ENCODE results near the gene ATXN7L1. TPM values are rescaled to one million over a fixed set of nuclear protein-coding genes. Genes with fewer than 3 reads are reported as not detected.
A peak's percentile ranks its signal among the peaks of the same experiment; 100 is the strongest.

Gene ATXN7L1
- total and polyA plus RNA-seq, 2 donors: 7.2 to 7.8 TPM

GRCh38 chr7:105691680-105692564 is 184.5 kb downstream of the ATXN7L1 start:
- peak overlapping the region; percentile 88 to 92 for H3K27ac ChIP-seq (ENCODE audit: low read depth in 1 of 2, low read length in 1 of 2)
- DNase-seq (ENCODE audit: low read depth in 6 of 9, low spot score in 9 of 9): peak in 5 of 9 donors; percentile 45 to 80 (median 62)
- WGBS: 2% methylated on average over 21 of the region's 21 CpGs

GRCh38 chr7:105691082-105691679 is 185.2 kb downstream of the ATXN7L1 start:
- H3K4me1 ChIP-seq (ENCODE audit: control insufficient read depth in 2 of 2, insufficient read depth in 2 of 2, low read length in 2 of 2): peaks cover 5 to 25% of the 10 kb centered on the region in 2 donors
- H3K4me3 ChIP-seq (ENCODE audit: low read length in 2 of 2): peak overlapping the region; percentile 73 to 82
- DNase-seq (ENCODE audit: low read depth in 6 of 9, low spot score in 9 of 9): peak in 5 of 9 donors; percentile 42 to 81 (median 61)
- H3K27me3 ChIP-seq (ENCODE audit: control insufficient read depth in 2 of 2, insufficient read depth in 1 of 2, low read length in 1 of 2): no peaks in the 10 kb centered on the region
- H3K36me3 ChIP-seq (ENCODE audit: control insufficient read depth in 2 of 2, insufficient read depth in 2 of 2, low read length in 1 of 2): no peaks in the 10 kb centered on the region
- peaks cover 0 to 3% of the 10 kb centered on the region in 2 donors for H3K9me3 ChIP-seq (ENCODE audit: control insufficient read depth in 2 of 2, insufficient read depth in 1 of 2, low read length in 1 of 2)
- H3K27ac ChIP-seq (ENCODE audit: low read depth in 1 of 2, low read length in 1 of 2): peak overlapping the region; percentile 88 to 92
- WGBS: 8% methylated on average over 18 of the region's 18 CpGs

More at GRCh38 chr7:105691680-105692564, 184.5 kb downstream of the ATXN7L1 start:
- Histone ChIP-seq H3K36me3 (ENCODE audit: control insufficient read depth in 2 of 2, insufficient read depth in 2 of 2, low read length in 1 of 2) (no peaks in the 10 kb centered on the region), H3K27me3 (ENCODE audit: control insufficient read depth in 2 of 2, insufficient read depth in 1 of 2, low read length in 1 of 2) (no peaks in the 10 kb centered on the region), H3K4me3 (ENCODE audit: low read length in 2 of 2) (peak overlapping the region; percentile 73 to 82), H3K4me1 (ENCODE audit: control insufficient read depth in 2 of 2, insufficient read depth in 2 of 2, low read length in 2 of 2) (peaks cover 5 to 25% of the 10 kb centered on the region in 2 donors), H3K9me3 (ENCODE audit: control insufficient read depth in 2 of 2, insufficient read depth in 1 of 2, low read length in 1 of 2) (peaks cover 0 to 7% of the 10 kb centered on the region in 2 donors)

GRCh38 chr7:105690325-105690945 is 186.0 kb downstream of the ATXN7L1 start:
- Histone ChIP-seq H3K27ac (ENCODE audit: low read depth in 1 of 2, low read length in 1 of 2) (peak overlapping the region; percentile 2 to 88), H3K27me3 (ENCODE audit: control insufficient read depth in 2 of 2, insufficient read depth in 1 of 2, low read length in 1 of 2) (no peaks in the 10 kb centered on the region), H3K36me3 (ENCODE audit: control insufficient read depth in 2 of 2, insufficient read depth in 2 of 2, low read length in 1 of 2) (no peaks in the 10 kb centered on the region), H3K4me1 (ENCODE audit: control insufficient read depth in 2 of 2, insufficient read depth in 2 of 2, low read length in 2 of 2) (peaks cover 5 to 25% of the 10 kb centered on the region in 2 donors), H3K9me3 (ENCODE audit: control insufficient read depth in 2 of 2, insufficient read depth in 1 of 2, low read length in 1 of 2) (peaks cover 0 to 3% of the 10 kb centered on the region in 2 donors), H3K4me3 (ENCODE audit: low read length in 2 of 2) (peak overlapping the region; percentile 73 to 82)
- DNase-seq (ENCODE audit: low read depth in 6 of 9, low spot score in 9 of 9): no peak
- 97% methylated on average over 17 of the region's 17 CpGs for WGBS

- no peak for DNase-seq (ENCODE audit: low read depth in 6 of 9, low spot score in 9 of 9)
- no peaks in the 10 kb centered on the region for H3K36me3 ChIP-seq (ENCODE audit: control insufficient read depth in 2 of 2, insufficient read depth in 2 of 2, low read length in 1 of 2)
- no peaks in the 10 kb centered on the region for H3K27me3 ChIP-seq (ENCODE audit: control insufficient read depth in 2 of 2, insufficient read depth in 1 of 2, low read length in 1 of 2)
- H3K4me1 ChIP-seq (ENCODE audit: control insufficient read depth in 2 of 2, insufficient read depth in 2 of 2, low read length in 2 of 2): peaks cover 5 to 25% of the 10 kb centered on the region in 2 donors
- WGBS: 97% methylated on average over 13 of the region's 13 CpGs
- no peak overlapping the region for H3K27ac ChIP-seq (ENCODE audit: low read depth in 1 of 2, low read length in 1 of 2)
- H3K9me3 ChIP-seq (ENCODE audit: control insufficient read depth in 2 of 2, insufficient read depth in 1 of 2, low read length in 1 of 2): peaks cover 0 to 3% of the 10 kb centered on the region in 2 donors
- no peak overlapping the region for H3K4me3 ChIP-seq (ENCODE audit: low read length in 2 of 2)
These were observed 187.2 kb downstream of the ATXN7L1 start for GRCh38 chr7:105689067-105689819.

- Histone ChIP-seq H3K4me3 (ENCODE audit: low read length in 2 of 2) (no peak overlapping the region), H3K27me3 (ENCODE audit: control insufficient read depth in 2 of 2, insufficient read depth in 1 of 2, low read length in 1 of 2) (no peaks in the 10 kb centered on the region), H3K36me3 (ENCODE audit: control insufficient read depth in 2 of 2, insufficient read depth in 2 of 2, low read length in 1 of 2) (no peaks in the 10 kb centered on the region), H3K27ac (ENCODE audit: low read depth in 1 of 2, low read length in 1 of 2) (no peak overlapping the region), H3K9me3 (ENCODE audit: control insufficient read depth in 2 of 2, insufficient read depth in 1 of 2, low read length in 1 of 2) (peaks cover 0 to 3% of the 10 kb centered on the region in 2 donors), H3K4me1 (ENCODE audit: control insufficient read depth in 2 of 2, insufficient read depth in 2 of 2, low read length in 2 of 2) (peaks cover 5 to 25% of the 10 kb centered on the region in 2 donors)
- WGBS: 80% methylated on average over 5 of the region's 5 CpGs
- no peak for DNase-seq (ENCODE audit: low read depth in 6 of 9, low spot score in 9 of 9)
These were observed 187.8 kb downstream of the ATXN7L1 start for GRCh38 chr7:105688617-105689016.

GRCh38 chr7:105685161-105685560 is 191.2 kb downstream of the ATXN7L1 start:
- DNase-seq (ENCODE audit: low read depth in 6 of 9, low spot score in 9 of 9): no peak
- WGBS: over 99% methylated on average over 3 of the region's 3 CpGs
- peaks cover 0 to 5% of the 10 kb centered on the region in 2 donors for H3K4me1 ChIP-seq (ENCODE audit: control insufficient read depth in 2 of 2, insufficient read depth in 2 of 2, low read length in 2 of 2)
- no peaks in the 10 kb centered on the region for H3K9me3 ChIP-seq (ENCODE audit: control insufficient read depth in 2 of 2, insufficient read depth in 1 of 2, low read length in 1 of 2)
- H3K27ac ChIP-seq (ENCODE audit: low read depth in 1 of 2, low read length in 1 of 2): no peak overlapping the region
- no peaks in the 10 kb centered on the region for H3K36me3 ChIP-seq (ENCODE audit: control insufficient read depth in 2 of 2, insufficient read depth in 2 of 2, low read length in 1 of 2)
- no peak overlapping the region for H3K4me3 ChIP-seq (ENCODE audit: low read length in 2 of 2)
- no peaks in the 10 kb centered on the region for H3K27me3 ChIP-seq (ENCODE audit: control insufficient read depth in 2 of 2, insufficient read depth in 1 of 2, low read length in 1 of 2)

GRCh38 chr7:105682341-105683060 is 193.9 kb downstream of the ATXN7L1 start:
- H3K27me3 ChIP-seq (ENCODE audit: control insufficient read depth in 2 of 2, insufficient read depth in 1 of 2, low read length in 1 of 2): no peaks in the 10 kb centered on the region
- DNase-seq (ENCODE audit: low read depth in 6 of 9, low spot score in 9 of 9): no peak
- peaks cover 6 to 20% of the 10 kb centered on the region in 2 donors for H3K4me1 ChIP-seq (ENCODE audit: control insufficient read depth in 2 of 2, insufficient read depth in 2 of 2, low read length in 2 of 2)
- no peak overlapping the region for H3K4me3 ChIP-seq (ENCODE audit: low read length in 2 of 2)
- H3K27ac ChIP-seq (ENCODE audit: low read depth in 1 of 2, low read length in 1 of 2): no peak overlapping the region
- no peaks in the 10 kb centered on the region for H3K36me3 ChIP-seq (ENCODE audit: control insufficient read depth in 2 of 2, insufficient read depth in 2 of 2, low read length in 1 of 2)
- 93% methylated on average over 2 of the region's 2 CpGs for WGBS
- H3K9me3 ChIP-seq (ENCODE audit: control insufficient read depth in 2 of 2, insufficient read depth in 1 of 2, low read length in 1 of 2): no peaks in the 10 kb centered on the region

GRCh38 chr7:105680505-105681187 is 195.8 kb downstream of the ATXN7L1 start:
- Histone ChIP-seq H3K27me3 (ENCODE audit: control insufficient read depth in 2 of 2, insufficient read depth in 1 of 2, low read length in 1 of 2) (no peaks in the 10 kb centered on the region), H3K27ac (ENCODE audit: low read depth in 1 of 2, low read length in 1 of 2) (no peak overlapping the region), H3K9me3 (ENCODE audit: control insufficient read depth in 2 of 2, insufficient read depth in 1 of 2, low read length in 1 of 2) (no peaks in the 10 kb centered on the region), H3K4me3 (ENCODE audit: low read length in 2 of 2) (no peak overlapping the region), H3K36me3 (ENCODE audit: control insufficient read depth in 2 of 2, insufficient read depth in 2 of 2, low read length in 1 of 2) (no peaks in the 10 kb centered on the region), H3K4me1 (ENCODE audit: control insufficient read depth in 2 of 2, insufficient read depth in 2 of 2, low read length in 2 of 2) (peaks cover 17 to 38% of the 10 kb centered on the region in 2 donors)
- WGBS: 94% methylated on average over 9 of the region's 9 CpGs
- no peak for DNase-seq (ENCODE audit: low read depth in 6 of 9, low spot score in 9 of 9)
